Amniotic epithelial cell (primary cell): Measurements from ENCODE around the gene ASB18.

Experiments
- DNase-seq: peaks from one replicate; pipeline ENCODE4 v3.0.0-alpha.2; 2010; ENCODE audit warnings: low read depth

ASB18 gene

GRCh38 chr2:236241181-236242056, 22.8 kb downstream of the ASB18 start:
- DNase-seq: no peak

- no peak for DNase-seq
These were observed 23.8 kb downstream of the ASB18 start for GRCh38 chr2:236240228-236240990.

GRCh38 chr2:236239276-236240065, 24.7 kb downstream of the ASB18 start:
- no peak for DNase-seq

- no peak for DNase-seq
These were observed 25.5 kb downstream of the ASB18 start for GRCh38 chr2:236238751-236239150.

- no peak for DNase-seq
These were observed 26.6 kb downstream of the ASB18 start for GRCh38 chr2:236237468-236238190.

- DNase-seq: no peak
These were observed 27.4 kb downstream of the ASB18 start for GRCh38 chr2:236236559-236237452.

GRCh38 chr2:236229186-236229585, 35.0 kb downstream of the ASB18 start:
- no peak for DNase-seq

GRCh38 chr2:236223675-236224074, 40.5 kb downstream of the ASB18 start:
- DNase-seq: no peak

- no peak for DNase-seq
These were observed 42.4 kb downstream of the ASB18 start for GRCh38 chr2:236221798-236222197.

GRCh38 chr2:236219411-236219810, 44.8 kb downstream of the ASB18 start:
- no peak for DNase-seq

- no peak for DNase-seq
These were observed 46.3 kb downstream of the ASB18 start for GRCh38 chr2:236217926-236218325.

GRCh38 chr2:236216711-236217110, 47.5 kb downstream of the ASB18 start:
- no peak for DNase-seq

GRCh38 chr2:236215761-236216333, 48.4 kb downstream of the ASB18 start:
- DNase-seq: no peak

GRCh38 chr2:236215196-236215595, 49.0 kb downstream of the ASB18 start:
- no peak for DNase-seq

GRCh38 chr2:236214376-236214995, 49.7 kb downstream of the ASB18 start:
- DNase-seq: no peak

GRCh38 chr2:236211296-236211695, 52.9 kb downstream of the ASB18 start:
- DNase-seq: no peak

- DNase-seq: no peak
These were observed 53.7 kb downstream of the ASB18 start for GRCh38 chr2:236210536-236210935.

GRCh38 chr2:236209996-236210395, 54.2 kb downstream of the ASB18 start:
- DNase-seq: no peak

GRCh38 chr2:236209535-236209934, 54.7 kb downstream of the ASB18 start:
- DNase-seq: no peak
